Measurements from ENCODE around the gene CCDC85A. TPM values are rescaled to one million over a fixed set of nuclear protein-coding genes. Genes with fewer than 3 reads are reported as not detected.

Gene CCDC85A
- total RNA-seq, 1 experiment from 2014 or later: 0.10 TPM

DNA sequence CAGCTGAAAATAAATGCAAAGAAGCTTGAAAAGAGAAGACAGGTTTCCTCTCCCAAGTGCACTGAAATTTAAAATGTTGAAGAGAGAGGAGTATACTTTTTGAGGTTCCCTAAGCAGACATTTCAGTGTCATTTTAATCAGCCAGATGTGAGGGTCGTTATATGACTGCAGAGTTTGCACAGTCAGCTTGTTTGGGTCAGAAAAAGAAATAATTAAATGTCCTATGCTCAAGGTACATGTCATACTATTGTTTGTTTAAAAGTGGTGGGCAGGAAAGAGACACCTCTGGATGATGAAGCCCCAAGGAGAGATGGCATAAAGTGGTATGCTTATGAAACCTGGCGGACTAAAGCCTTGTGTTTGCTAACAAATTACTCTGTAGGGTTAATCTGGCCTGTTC, 55.2 kb downstream of the CCDC85A start:
- H3K9me3 ChIP-seq (ENCODE audit: control insufficient read depth in 1 of 2, insufficient read depth in 1 of 2, low read depth in 1 of 2, low read length in 2 of 2): no peaks in the 10 kb centered on the region
- RAD21 ChIA-PET (ENCODE audit: low non-redundant PET in 1 of 2, low total read pairs in 2 of 2, uncharacterized antibody in 2 of 2, unreplicated experiment in 2 of 2): no interaction called here
- no peak overlapping the region for H3K4me2 ChIP-seq (ENCODE audit: low read length)

GRCh38 chr2:56239437-56239836, 55.6 kb downstream of the CCDC85A start:
- H3K9ac ChIP-seq (ENCODE audit: low read length): no peak overlapping the region
- H3K27me3 ChIP-seq (ENCODE audit: insufficient read depth, low read length): no peaks in the 10 kb centered on the region
- ChIA-PET POLR2A (no interaction called here), CTCF (no interaction called here), RAD21 (ENCODE audit: low non-redundant PET in 1 of 2, low total read pairs in 2 of 2, uncharacterized antibody in 2 of 2, unreplicated experiment in 2 of 2) (no interaction called here)
- H2AFZ ChIP-seq (ENCODE audit: low read depth, low read length, poor library complexity, severe bottlenecking): no peak overlapping the region
- no peaks in the 10 kb centered on the region for H4K20me1 ChIP-seq (ENCODE audit: insufficient read depth)
- no peaks in the 10 kb centered on the region for H3K79me2 ChIP-seq (ENCODE audit: insufficient read depth, low read length)
- H3K4me3 ChIP-seq (replicated peaks in 1 of 2; ENCODE audit: low read depth in 1 of 2, low read length in 2 of 2): no peak overlapping the region
- H3K9me2 ChIP-seq (ENCODE audit: insufficient read depth): no peaks in the 10 kb centered on the region
- no peaks in the 10 kb centered on the region for H3K9me3 ChIP-seq (ENCODE audit: control insufficient read depth in 1 of 2, insufficient read depth in 1 of 2, low read depth in 1 of 2, low read length in 2 of 2)
- BruUV-seq (replicated peaks): no TSS peak
- H3K4me1 ChIP-seq (ENCODE audit: control insufficient read depth in 1 of 2, insufficient read depth in 2 of 2, low read length in 2 of 2): no peaks in the 10 kb centered on the region
- no peak overlapping the region for H3K27ac ChIP-seq (ENCODE audit: low read depth, low read length)
- ATAC-seq: no peak
- H3K4me2 ChIP-seq (ENCODE audit: low read length): no peak overlapping the region
- intact Hi-C loops (cut with micrococcal nuclease): no loop called here
- no peak for DNase-seq (ENCODE audit: low read depth, low spot score)
- no peaks in the 10 kb centered on the region for H3K36me3 ChIP-seq (ENCODE audit: control insufficient read depth in 1 of 2, insufficient read depth in 2 of 2, low read length in 2 of 2)
- TF ChIP-seq ATF3 (IDR thresholded peaks at IDR 0.05): no peak
- TF ChIP-seq ZBTB33 (IDR thresholded peaks at IDR 0.05; ENCODE audit: extremely low read depth, insufficient replicate concordance, low read length): no peak
- no peak for TF ChIP-seq YY1 (IDR thresholded peaks at IDR 0.05; ENCODE audit: extremely low read depth, insufficient replicate concordance, low read depth, low read length)
- TF ChIP-seq EGR1 (IDR thresholded peaks at IDR 0.05; ENCODE audit: low read depth): no peak
- TF ChIP-seq EZH2phosphoT487 (IDR thresholded peaks at IDR 0.05; ENCODE audit: borderline replicate concordance): no peak
- TF ChIP-seq CBX3 (IDR thresholded peaks at IDR 0.05; ENCODE audit: low read depth): no peak
- TF ChIP-seq JUND (IDR thresholded peaks at IDR 0.05): no peak
- no peak for TF ChIP-seq SIN3A (IDR thresholded peaks at IDR 0.05; ENCODE audit: low read depth)

More for the DNA sequence above, 55.2 kb downstream of the CCDC85A start:
- Histone ChIP-seq H3K27ac (ENCODE audit: low read depth, low read length) (no peak overlapping the region), H2AFZ (ENCODE audit: low read depth, low read length, poor library complexity, severe bottlenecking) (no peak overlapping the region), H3K27me3 (ENCODE audit: insufficient read depth, low read length) (no peaks in the 10 kb centered on the region), H4K20me1 (ENCODE audit: insufficient read depth) (no peaks in the 10 kb centered on the region), H3K79me2 (ENCODE audit: insufficient read depth, low read length) (no peaks in the 10 kb centered on the region), H3K36me3 (ENCODE audit: control insufficient read depth in 1 of 2, insufficient read depth in 2 of 2, low read length in 2 of 2) (no peaks in the 10 kb centered on the region), H3K9me2 (ENCODE audit: insufficient read depth) (no peaks in the 10 kb centered on the region), H3K4me1 (ENCODE audit: control insufficient read depth in 1 of 2, insufficient read depth in 2 of 2, low read length in 2 of 2) (no peaks in the 10 kb centered on the region), H3K4me3 (replicated peaks in 1 of 2; ENCODE audit: low read depth in 1 of 2, low read length in 2 of 2) (no peak overlapping the region), H3K9ac (ENCODE audit: low read length) (no peak overlapping the region)
- DNase-seq (ENCODE audit: low read depth, low spot score): no peak
- CTCF ChIA-PET: no interaction called here
- TF ChIP-seq POLR2AphosphoS5 (IDR thresholded peaks at IDR 0.05; ENCODE audit: low read depth, low read length) (no peak), ZFX (IDR thresholded peaks at IDR 0.05) (no peak), SIN3A (IDR thresholded peaks at IDR 0.05; ENCODE audit: low read depth) (no peak)
- ATAC-seq: no peak
- intact Hi-C loops (cut with micrococcal nuclease): no loop called here
- POLR2A ChIA-PET: no interaction called here
- BruUV-seq (replicated peaks): no TSS peak

All from HCT116 (cell line).